Lower leg skin (tissue), 3 donors: ENCODE data around the gene SERPINB13.

Experiments used
- CTCF ChIP-seq, 3 donors: fragments of 450-650 bp; IDR thresholded peaks; one replicate each; pipeline ENCODE4 v1.5.1; 2016; ENCODE audit warnings: antibody characterized with exemption in 3 of 3, mild to moderate bottlenecking in 3 of 3, moderate library complexity in 2 of 3
- POLR2A ChIP-seq, 2 donors: fragments of 450-650 bp; IDR thresholded peaks; one replicate each; pipeline ENCODE4 v1.6.1; 2016 to 2017; ENCODE audit warnings: antibody characterized with exemption in 2 of 2, mild to moderate bottlenecking in 1 of 2, moderate library complexity in 1 of 2

- TF ChIP-seq CTCF (IDR thresholded peaks at IDR 0.05) (no peak), POLR2A (IDR thresholded peaks at IDR 0.05) (no peak)
Measured at GRCh38 chr18:63550068-63550467, 37.1 kb upstream of the SERPINB13 start.
